ENCODE data around the gene CHN1.
A peak's percentile ranks its signal among the peaks of the same experiment; 100 is the strongest.

CHN1 gene

DNA sequence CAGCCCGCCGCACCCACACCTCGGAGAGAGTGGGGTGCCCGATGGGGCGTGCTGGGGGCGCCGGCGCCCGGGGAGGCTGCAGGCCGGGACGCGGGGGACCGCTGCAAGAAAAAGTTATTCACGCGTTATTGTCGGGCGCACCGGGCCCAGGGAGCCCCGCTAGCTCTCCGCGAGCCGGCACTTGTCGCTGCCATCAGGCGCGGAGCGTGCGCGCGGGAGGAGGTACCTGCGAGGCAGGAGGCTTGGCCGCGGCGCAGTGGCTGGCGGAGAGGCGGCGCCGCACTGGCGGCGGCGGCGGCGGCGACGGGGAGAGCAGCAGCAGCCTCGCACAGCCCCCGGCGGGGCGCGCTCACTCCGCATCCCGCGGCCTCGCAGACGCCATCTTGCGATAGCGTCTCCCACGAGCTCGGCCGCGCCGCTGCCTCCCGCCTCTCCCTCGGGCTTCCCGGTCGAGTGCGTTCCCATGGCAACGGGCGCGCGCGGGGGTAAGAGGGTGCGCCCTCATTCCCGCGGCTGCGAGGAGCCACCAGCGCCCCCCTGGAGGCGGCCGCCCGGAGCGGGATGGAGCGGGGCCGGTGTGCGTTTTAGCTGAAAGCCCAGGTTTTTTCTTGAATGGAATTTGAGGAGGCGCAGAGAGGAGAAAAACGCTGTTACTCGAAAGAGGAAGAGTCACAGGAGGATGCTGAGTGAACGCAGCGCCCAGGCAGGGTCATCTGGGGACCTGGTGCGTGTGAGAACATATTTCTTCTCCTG is at the start of gene CHN1:
CHN1 (minus strand) TSS at position 402 of the 753 bp plus-strand sequence. CDS start 469 bp downstream, outside the sequence.
- peak; percentile 54 for DNase-seq

GRCh38 chr2:175054340-175054739 is 49.2 kb upstream of the CHN1 start:
- DNase-seq, result no peak

GRCh38 chr2:175049661-175050060 is 44.5 kb upstream of the CHN1 start:
- no peak for DNase-seq

GRCh38 chr2:175048275-175048674 is 43.1 kb upstream of the CHN1 start:
- DNase-seq, result no peak

GRCh38 chr2:175039490-175039889 is 34.3 kb upstream of the CHN1 start:
- DNase-seq, result no peak

DNA sequence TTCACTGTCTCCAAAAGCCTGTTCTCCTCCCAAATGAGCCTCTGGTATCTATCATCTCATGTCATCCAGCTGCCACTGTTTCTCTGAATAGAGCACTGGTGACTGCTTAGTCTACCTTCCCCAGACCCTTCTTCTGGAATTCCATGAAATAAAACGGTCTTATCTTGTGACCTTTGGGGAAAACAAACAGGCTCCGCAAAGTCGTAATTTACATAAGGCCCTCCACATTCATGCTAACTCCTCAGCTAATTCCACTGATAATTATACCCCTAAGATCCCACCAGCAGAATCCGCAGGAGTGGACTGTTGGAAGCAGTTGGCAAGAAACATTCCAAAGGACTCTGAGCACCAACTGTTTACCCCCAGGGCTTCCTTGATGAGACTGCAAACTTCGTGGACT is 33.9 kb upstream of the CHN1 start:
- DNase-seq, result no peak

DNA sequence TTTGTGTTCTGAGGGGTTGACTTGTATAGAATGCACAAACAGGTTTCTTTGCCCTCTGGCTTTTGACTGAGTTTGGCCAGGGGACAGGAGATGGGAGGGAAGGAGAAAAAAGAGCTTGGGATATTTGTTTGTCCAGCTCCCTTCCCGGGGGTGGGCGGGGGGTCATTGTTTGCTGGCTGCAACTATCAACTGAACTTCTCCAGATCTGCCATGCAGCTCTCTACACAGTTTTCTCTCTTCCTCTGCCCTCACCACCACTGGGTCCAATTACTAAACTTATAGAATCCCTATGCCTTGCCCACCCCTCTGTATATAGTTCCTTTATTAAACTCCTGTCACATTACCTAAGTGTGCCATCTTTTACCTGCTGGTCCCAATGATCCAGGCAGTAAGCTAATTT is 32.8 kb upstream of the CHN1 start:
- no peak for DNase-seq

DNA sequence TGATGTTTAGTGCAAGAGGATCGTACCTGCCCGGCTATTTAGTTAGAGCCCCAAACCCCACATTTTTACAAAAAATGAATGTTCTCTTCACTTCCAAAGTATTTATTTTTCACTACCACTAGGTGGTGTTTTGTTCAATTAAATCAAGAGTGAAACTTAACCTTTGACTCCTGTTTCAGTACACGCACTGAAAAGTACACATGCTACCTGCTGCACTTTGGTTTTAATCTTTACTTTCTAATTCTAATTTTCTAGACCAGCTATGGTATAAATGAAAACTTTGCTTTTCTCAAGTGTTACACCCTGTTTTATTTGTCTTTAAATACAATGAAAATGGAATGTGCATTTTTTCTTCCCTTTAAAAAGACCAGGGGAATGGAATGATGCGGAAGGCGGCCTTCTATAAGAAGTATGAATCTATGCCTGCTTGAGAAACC is 31.4 kb upstream of the CHN1 start:
- DNase-seq, result peak; percentile 64

- no peak for DNase-seq
These were observed 30.6 kb upstream of the CHN1 start for GRCh38 chr2:175035806-175036205.

GRCh38 chr2:175034716-175035115 is 29.5 kb upstream of the CHN1 start:
- no peak for DNase-seq

- peak; percentile 50 for DNase-seq
These were observed 25.4 kb upstream of the CHN1 start for GRCh38 chr2:175030380-175031271.

DNA sequence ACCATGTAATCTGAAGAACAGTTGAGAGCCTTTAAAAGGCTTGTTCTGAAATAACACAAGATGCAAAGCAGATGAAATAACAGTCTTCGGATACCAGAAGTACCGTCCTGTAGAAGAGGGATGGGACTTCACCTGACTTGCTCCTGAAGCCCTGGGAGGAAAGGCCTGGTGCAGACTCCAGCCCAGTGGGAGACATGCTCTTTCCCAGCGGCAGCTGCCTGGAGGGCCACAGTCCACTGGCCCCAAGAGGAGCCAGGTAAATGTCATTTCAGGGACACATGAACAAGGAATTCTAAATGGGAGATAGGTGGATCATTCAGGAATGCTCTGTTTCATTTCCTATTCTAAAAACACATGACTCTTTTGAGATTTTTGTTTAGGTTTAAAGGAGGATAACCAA is 22.6 kb upstream of the CHN1 start:
- DNase-seq, result no peak

GRCh38 chr2:175026385-175026784 is 21.2 kb upstream of the CHN1 start:
- DNase-seq, result no peak

GRCh38 chr2:175025946-175026345 is 20.8 kb upstream of the CHN1 start:
- DNase-seq, result no peak

GRCh38 chr2:175025233-175025632 is 20.1 kb upstream of the CHN1 start:
- no peak for DNase-seq

DNA sequence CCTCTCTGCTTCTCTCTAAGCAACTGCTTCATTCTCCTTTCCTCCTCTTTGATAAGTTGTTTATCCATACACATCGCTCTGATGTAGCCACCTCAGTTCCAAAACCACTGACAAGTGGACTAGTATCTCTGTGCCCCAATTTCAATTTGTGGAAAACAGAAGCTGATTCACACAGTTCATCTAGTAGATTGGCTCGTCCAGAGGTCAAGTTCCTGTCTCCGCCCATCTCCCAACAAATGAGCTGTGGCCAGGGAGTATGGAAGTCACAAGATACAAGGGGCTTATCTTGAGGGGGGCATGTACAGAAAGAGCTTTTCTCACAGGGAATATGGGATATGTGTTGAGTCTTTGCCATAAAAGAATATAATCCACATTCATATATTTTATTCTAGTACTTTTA is 17.7 kb upstream of the CHN1 start:
- DNase-seq, result no peak

DNA sequence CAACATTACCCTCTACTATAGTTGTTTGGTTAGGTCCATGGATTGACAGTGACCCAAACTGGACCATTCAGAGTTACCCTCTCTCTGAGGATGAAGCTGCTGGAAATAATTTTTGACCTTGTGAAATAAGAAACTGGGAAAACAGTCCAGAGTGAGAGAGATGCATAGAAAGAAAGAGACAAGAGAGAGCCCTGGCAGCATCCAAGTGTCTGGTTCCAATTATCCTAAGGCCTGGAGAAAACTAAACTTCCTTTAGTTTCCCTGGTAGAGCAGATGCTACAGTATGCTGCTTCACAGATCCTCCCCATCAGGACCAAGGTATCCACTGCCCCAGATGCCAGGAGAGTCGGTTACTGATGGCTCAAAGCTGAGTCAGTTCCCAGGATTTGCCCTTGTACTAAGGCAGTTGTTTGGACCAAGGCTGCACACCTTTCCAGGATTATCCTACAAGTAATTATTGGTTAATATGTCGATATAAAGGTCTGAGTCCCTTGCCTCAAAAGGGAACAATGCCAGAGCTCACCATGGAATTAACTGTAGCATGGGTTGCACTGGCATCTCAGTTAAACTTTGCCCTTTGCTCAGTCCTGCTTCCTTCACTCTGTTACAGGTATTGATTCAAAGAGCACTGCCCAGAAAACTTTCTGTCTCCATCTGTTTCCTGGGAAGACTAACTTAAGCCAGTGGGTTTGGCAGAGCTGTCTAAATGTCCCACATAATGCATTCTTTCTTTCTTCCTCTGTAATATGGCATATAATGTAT is 14.6 kb upstream of the CHN1 start:
- no peak for DNase-seq

GRCh38 chr2:175017618-175018414 is 12.6 kb upstream of the CHN1 start:
- no peak for DNase-seq

DNA sequence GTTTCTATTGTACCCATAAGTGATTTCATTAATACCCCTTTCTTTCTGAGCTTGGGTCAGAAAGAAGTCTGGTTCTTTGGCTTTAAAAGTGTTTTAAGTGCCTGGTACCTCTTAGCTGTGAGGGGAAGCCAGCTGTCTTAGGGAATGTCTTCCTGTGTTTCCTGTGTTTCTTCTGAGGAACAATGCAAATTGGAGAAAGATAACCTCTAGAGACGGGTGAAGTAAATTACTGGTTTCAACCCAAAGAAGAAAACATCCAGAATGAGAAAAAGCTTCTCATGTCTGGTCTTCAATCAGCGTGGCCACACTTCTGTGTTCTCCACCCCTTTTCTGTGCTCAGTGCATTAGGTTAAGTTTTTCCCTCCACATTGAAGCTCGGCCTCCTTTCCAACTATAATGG is 10.2 kb upstream of the CHN1 start:
- DNase-seq, result no peak

- DNase-seq, result no peak
These were observed 7.3 kb upstream of the CHN1 start for GRCh38 chr2:175012516-175012915.

GRCh38 chr2:175011505-175011904 is 6.3 kb upstream of the CHN1 start:
- DNase-seq, result no peak

GRCh38 chr2:175010848-175011254 is 5.7 kb upstream of the CHN1 start:
- DNase-seq, result no peak

All from OCI-M1 (cell line).